GM13977 (cell line): Measurements from ENCODE around the gene GPAT3.

Experiments
- DNase-seq: peaks from one replicate; pipeline ENCODE4 v3.0.0; 2012; ENCODE audit warnings: low spot score
- CTCF ChIP-seq: IDR thresholded peaks from 2 replicates; pipeline ENCODE4 v1.5.1; 2012; ENCODE audit warnings: mild to moderate bottlenecking, control low read depth; ENCODE audit not compliant: insufficient read depth; ENCODE audit errors: extremely low read depth, missing control alignments
- in situ Hi-C: fragments of 300-500 bp; cut with MboI; formaldehyde crosslinking; loops from one replicate; pipeline ENCODE4 v1.12.0; 2022; ENCODE audit warnings: low sequenced_read_pairs, low pct_unique_long_range_greater_than_20kb, mixed read lengths, inconsistent platforms; ENCODE audit not compliant: unreplicated experiment

The GPAT3 gene

GRCh38 chr4:83527671-83528070, 8.2 kb upstream of the GPAT3 start:
- no peak for DNase-seq
- in situ Hi-C loops = no loop called here
- no peak for TF ChIP-seq CTCF

- TF ChIP-seq CTCF = no peak
- in situ Hi-C loops = no loop called here
- peak; percentile 34 for DNase-seq
These were observed 709 bp downstream of the GPAT3 start for GRCh38 chr4:83536362-83537272.

GRCh38 chr4:83542225-83542624, 6.3 kb downstream of the GPAT3 start:
- TF ChIP-seq CTCF = no peak
- in situ Hi-C loops = no loop called here
- no peak for DNase-seq

GRCh38 chr4:83546786-83547185, 10.9 kb downstream of the GPAT3 start:
- in situ Hi-C loops = no loop called here
- no peak for TF ChIP-seq CTCF

GRCh38 chr4:83548151-83548905, 12.4 kb downstream of the GPAT3 start:
- TF ChIP-seq CTCF = no peak
- in situ Hi-C loops = no loop called here
- peak; percentile 66 for DNase-seq

More at GRCh38 chr4:83546786-83547185, 10.9 kb downstream of the GPAT3 start:
- DNase-seq = no peak

GRCh38 chr4:83552083-83552482, 16.2 kb downstream of the GPAT3 start:
- in situ Hi-C loops = no loop called here
- no peak for DNase-seq
- no peak for TF ChIP-seq CTCF
